ENCODE data around the gene CLDN6. TPM values are rescaled to one million over a fixed set of nuclear protein-coding genes. Genes with fewer than 3 reads are reported as not detected.

CLDN6 gene
- polyA plus RNA-seq, 1 experiment, result 0.12 TPM

- POLR2A ChIA-PET, result no interaction called here
- CTCF ChIA-PET, result interaction anchor here (0.7 to 5.5 kb wide), 5 partner anchors 9 to 118 kb away, joined by 3 to 42 read pairs (median 5); no protein-coding TSS in a partner anchor
- no peak overlapping the region for H3K4me3 ChIP-seq (ENCODE audit: low read depth, low read length)
- peaks cover 26% of the 10 kb centered on the region for H3K27me3 ChIP-seq (ENCODE audit: control insufficient read depth, insufficient read depth, low read length)
- DNase-seq (ENCODE audit: low read depth), result no peak
- no peaks in the 10 kb centered on the region for H3K36me3 ChIP-seq (ENCODE audit: control insufficient read depth, insufficient read depth, low read length)
- TF ChIP-seq CTCF (IDR thresholded peaks at IDR 0.05; ENCODE audit: insufficient read depth, low read depth, low read length), result no peak
Measured at GRCh38 chr16:3049921-3050481, 32.0 kb upstream of the CLDN6 start.

DNA sequence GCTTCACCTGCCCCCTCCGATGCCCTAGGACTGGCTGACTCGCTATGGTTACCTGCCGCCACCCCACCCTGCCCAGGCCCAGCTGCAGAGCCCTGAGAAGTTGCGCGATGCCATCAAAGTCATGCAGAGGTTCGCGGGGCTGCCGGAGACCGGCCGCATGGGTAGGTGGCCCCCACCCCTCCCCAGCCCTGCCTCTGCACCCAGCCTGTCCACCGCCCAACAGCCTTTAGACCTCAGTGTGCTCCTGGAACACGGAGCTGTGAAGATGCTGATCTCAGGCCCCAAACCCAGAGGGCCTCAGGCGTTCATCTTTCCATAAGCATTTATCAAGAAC, 29.4 kb upstream of the CLDN6 start:
- ChIA-PET POLR2A (interaction anchor here (0.6 kb wide), 1 partner anchor 16 kb away, joined by 23 read pairs; no protein-coding TSS in a partner anchor), CTCF (interaction anchor here (0.7 to 5.5 kb wide), 5 partner anchors 12 to 121 kb away, joined by 3 to 42 read pairs (median 6); no protein-coding TSS in a partner anchor)
- Histone ChIP-seq H3K4me3 (ENCODE audit: low read depth, low read length) (no peak overlapping the region), H3K36me3 (ENCODE audit: control insufficient read depth, insufficient read depth, low read length) (no peaks in the 10 kb centered on the region), H3K27me3 (ENCODE audit: control insufficient read depth, insufficient read depth, low read length) (peaks cover 34% of the 10 kb centered on the region)
- DNase-seq (ENCODE audit: low read depth), result no peak
- no peak for TF ChIP-seq CTCF (IDR thresholded peaks at IDR 0.05; ENCODE audit: insufficient read depth, low read depth, low read length)

GRCh38 chr16:3046641-3047386, 28.8 kb upstream of the CLDN6 start:
- Histone ChIP-seq H3K36me3 (ENCODE audit: control insufficient read depth, insufficient read depth, low read length) (no peaks in the 10 kb centered on the region), H3K27me3 (ENCODE audit: control insufficient read depth, insufficient read depth, low read length) (peaks cover 34% of the 10 kb centered on the region), H3K4me3 (ENCODE audit: low read depth, low read length) (no peak overlapping the region)
- DNase-seq (ENCODE audit: low read depth), result no peak
- no peak for TF ChIP-seq CTCF (IDR thresholded peaks at IDR 0.05; ENCODE audit: insufficient read depth, low read depth, low read length)
- CTCF ChIA-PET, result interaction anchor here (0.7 to 5.5 kb wide), 5 partner anchors 12 to 120 kb away, joined by 3 to 42 read pairs (median 6); no protein-coding TSS in a partner anchor
- POLR2A ChIA-PET, result no interaction called here

DNA sequence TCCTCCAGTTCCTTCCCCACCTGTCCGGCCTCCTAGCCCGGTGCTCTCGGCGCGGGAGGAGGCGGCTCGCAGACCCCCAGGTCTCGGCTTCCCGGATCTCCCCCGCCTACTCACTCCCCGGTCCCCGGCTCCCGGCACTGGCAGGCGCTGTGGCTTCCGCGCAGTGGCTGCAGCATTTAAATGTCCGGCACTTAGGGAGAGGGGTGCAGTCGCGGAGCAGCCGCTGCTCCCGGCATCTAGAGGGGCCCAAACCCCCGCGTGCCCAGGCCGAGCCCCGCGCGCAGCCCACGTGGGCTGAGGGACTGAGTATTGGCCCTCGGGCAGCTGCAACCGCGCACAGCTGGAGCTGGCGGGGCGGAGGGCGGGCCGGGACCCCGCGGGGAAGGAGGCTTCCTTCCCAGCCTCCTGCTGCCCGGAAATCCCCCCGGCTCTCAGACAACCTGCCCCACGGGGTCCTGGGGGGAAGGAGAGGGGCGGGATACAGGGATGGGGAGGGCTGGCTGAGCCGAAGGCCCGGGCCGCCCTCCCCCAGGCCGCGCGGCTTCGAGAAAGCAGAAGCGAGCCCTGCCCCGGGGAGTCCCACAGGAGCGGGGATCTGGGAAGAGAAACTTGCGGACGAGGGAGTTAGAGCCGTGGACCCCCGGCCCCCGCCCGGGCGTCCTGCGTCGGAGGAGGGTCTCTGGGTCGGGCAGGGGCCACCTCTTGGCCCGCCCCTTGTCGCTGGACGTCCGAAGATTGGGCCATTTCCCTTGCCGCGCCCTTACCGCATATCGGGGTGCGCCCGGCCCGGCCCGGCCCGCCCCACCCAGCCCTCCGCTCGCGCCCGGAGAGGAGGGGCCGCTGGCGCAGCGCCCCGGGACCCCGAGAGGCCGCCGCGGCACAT, 28.0 kb upstream of the CLDN6 start, which contains the start of gene MMP25:
MMP25 (plus strand) TSS at position 804 of the 883 bp plus-strand sequence. CDS start 357 bp downstream, outside the sequence.
- ChIA-PET POLR2A (no interaction called here), CTCF (interaction anchor here (1.4 to 8.1 kb wide), 2 partner anchors 13 to 16 kb away, joined by 8 to 97 read pairs; no protein-coding TSS in a partner anchor)
- no peak for TF ChIP-seq CTCF (IDR thresholded peaks at IDR 0.05; ENCODE audit: insufficient read depth, low read depth, low read length)
- Histone ChIP-seq H3K27me3 (ENCODE audit: control insufficient read depth, insufficient read depth, low read length) (peaks cover 35% of the 10 kb centered on the region), H3K4me3 (ENCODE audit: low read depth, low read length) (peak within 1 kb of the TSS; percentile 38), H3K36me3 (ENCODE audit: control insufficient read depth, insufficient read depth, low read length) (no peaks in the 10 kb centered on the region)
- no peak for DNase-seq (ENCODE audit: low read depth)
